B cell (primary cell): Measurements from ENCODE around the gene ATXN2L. TPM values are rescaled to one million over a fixed set of nuclear protein-coding genes. Genes with fewer than 3 reads are reported as not detected.
A peak's percentile ranks its signal among the peaks of the same experiment; 100 is the strongest.

Source experiments
- ATAC-seq: fragments of 200-7000 bp; cut with Tn5 transposase; one replicate; pipeline ENCODE4 v1.10.0; 2021; ENCODE audit warnings: low read depth, mild to moderate bottlenecking, moderate number of reproducible peaks, moderate library complexity
- CTCF ChIA-PET: fragments of 350-600 bp; sonication (Branson Sonifier 250); formaldehyde crosslinking; loops from one replicate; lab custom pipeline; 2021; ENCODE audit warnings: antibody characterized with exemption, inconsistent platforms; lab: Charles Lee
- POLR2A ChIA-PET: fragments of 350-600 bp; sonication (Branson Sonifier 250); formaldehyde crosslinking; loops from one replicate; lab custom pipeline; 2021; ENCODE audit warnings: antibody characterized with exemption; lab: Charles Lee
- DNase-seq: peaks from one replicate; pipeline ENCODE4 v3.0.0; 2013
- H2AFZ ChIP-seq: 2 replicates; pipeline ENCODE4 v1.6.1; 2012; ENCODE audit warnings: mild to moderate bottlenecking, low read depth, low read length; ENCODE audit not compliant: insufficient read depth, poor library complexity, severe bottlenecking
- H3K27ac ChIP-seq, 2 donors: 1 replicate in 1 of 2; 2 replicates in 1 of 2; pipeline ENCODE4 v1.5.1; 2012 to 2013; ENCODE audit warnings: low read length in 2 of 2, mild to moderate bottlenecking in 2 of 2, moderate library complexity in 1 of 2
- H3K27me3 ChIP-seq, 4 experiments: fragments of 200-600 bp in 1 of 4; sonication (generic) in 1 of 4; replicated peaks in 1 of 4; 1 replicate in 2 of 4; 2 replicates in 2 of 4; pipeline versions ENCODE4 v1.6.1 to v1.7.0; 2013 to 2016; ENCODE audit warnings: low read length in 3 of 4, mild to moderate bottlenecking in 2 of 4, mixed read lengths in 1 of 4, moderate library complexity in 1 of 4; ENCODE audit not compliant: insufficient read depth in 4 of 4, control insufficient read depth in 3 of 4; ENCODE audit errors: control extremely low read depth in 1 of 4
- H3K36me3 ChIP-seq, 2 experiments: replicated peaks in 1 of 2; 1 replicate in 1 of 2; 2 replicates in 1 of 2; pipeline versions ENCODE4 v1.6.1 to v1.7.1; 2013; ENCODE audit warnings: low read length in 1 of 2; ENCODE audit not compliant: insufficient read depth in 2 of 2, control insufficient read depth in 1 of 2; ENCODE audit errors: control extremely low read depth in 1 of 2, extremely low read depth in 1 of 2
- H3K4me1 ChIP-seq, 2 donors: fragments of 200-600 bp in 1 of 2; sonication (generic) in 1 of 2; 1 replicate in 1 of 2; 2 replicates in 1 of 2; pipeline versions ENCODE4 v1.5.1 to v1.6.1; 2013 to 2017; ENCODE audit warnings: low read length in 2 of 2; ENCODE audit not compliant: control insufficient read depth in 2 of 2, insufficient read depth in 2 of 2
- H3K4me2 ChIP-seq: replicated peaks from 2 replicates; pipeline ENCODE3; 2012; ENCODE audit warnings: mild to moderate bottlenecking, low read depth, low read length; ENCODE audit not compliant: poor library complexity, severe bottlenecking
- H3K4me3 ChIP-seq, 5 experiments: fragments of 200-600 bp in 1 of 5; sonication (generic) in 1 of 5; 1 replicate in 3 of 5; 2 replicates in 2 of 5; pipeline versions ENCODE4 v1.5.1 to v1.7.0; 2011 to 2016; ENCODE audit warnings: low read length in 4 of 5, mild to moderate bottlenecking in 4 of 5, low read depth in 2 of 5, control low read depth in 1 of 5, moderate library complexity in 1 of 5; ENCODE audit not compliant: insufficient read depth in 1 of 5; ENCODE audit errors: control extremely low read depth in 1 of 5, extremely low read depth in 1 of 5
- H3K79me2 ChIP-seq: fragments of 200-600 bp; sonication (generic); one replicate; pipeline ENCODE4 v1.6.0; 2016; ENCODE audit warnings: low read length; ENCODE audit not compliant: control insufficient read depth, insufficient read depth
- H3K9ac ChIP-seq: fragments of 200-600 bp; sonication (generic); 2 replicates; pipeline ENCODE4 v1.6.1; 2017; ENCODE audit warnings: mild to moderate bottlenecking, low read length, moderate library complexity
- H3K9me3 ChIP-seq, 3 donors: one replicate each; pipeline versions ENCODE4 v1.6.1 to v1.7.1; 2013; ENCODE audit warnings: low read length in 2 of 3; ENCODE audit not compliant: control insufficient read depth in 2 of 3, insufficient read depth in 1 of 3; ENCODE audit errors: control extremely low read depth in 1 of 3
- H4K20me1 ChIP-seq: 2 replicates; pipeline ENCODE4 v1.6.0; 2012; ENCODE audit warnings: mild to moderate bottlenecking, low read length; ENCODE audit not compliant: insufficient read depth, control insufficient read depth, poor library complexity, severe bottlenecking
- H3K27ac Mint-ChIP-seq: one replicate; pipeline ENCODE4 v1.8.0; 2021; ENCODE audit warnings: mixed read lengths
- H3K27me3 Mint-ChIP-seq: one replicate; pipeline ENCODE4 v1.8.0; 2021; ENCODE audit warnings: mixed read lengths
- H3K4me1 Mint-ChIP-seq: one replicate; pipeline ENCODE4 v1.8.0; 2021; ENCODE audit warnings: mixed read lengths
- H3K4me3 Mint-ChIP-seq: one replicate; pipeline ENCODE4 v1.8.0; 2021; ENCODE audit warnings: mixed read lengths
- H3K9me3 Mint-ChIP-seq: one replicate; pipeline ENCODE4 v1.8.0; 2022; ENCODE audit warnings: mixed read lengths; ENCODE audit not compliant: insufficient read depth
- CTCF ChIP-seq: fragments of 200-600 bp; IDR thresholded peaks from one replicate; pipeline ENCODE4 v1.8.0; 2022; ENCODE audit warnings: antibody characterized with exemption, mild to moderate bottlenecking
- EZH2 ChIP-seq: IDR thresholded peaks from 2 replicates; pipeline ENCODE4 v1.6.1; 2012; ENCODE audit warnings: borderline replicate concordance, low read depth, mild to moderate bottlenecking, moderate library complexity, low read length; ENCODE audit not compliant: insufficient read depth, poor library complexity, severe bottlenecking
- WGBS: methylation state at CpG from one replicate; pipeline ENCODE4 v1.1.5; 2013; ENCODE audit warnings: missing lambda C conversion rate; ENCODE audit not compliant: insufficient coverage; 5-methylcytosine and 5-hydroxymethylcytosine counted together
- intact Hi-C: fragments of 100-400 bp; cut with micrococcal nuclease; formaldehyde crosslinking; loops from one replicate; pipeline ENCODE4 v1.10.0; 2022
- polyA plus RNA-seq: library from polyadenylated mRNA; depleted of rRNA; stranded (reverse); fragments of >200 nt; gene quantifications from 2 replicates; pipeline ENCODE4 v1.2.3, GENCODE V29; 2012
- total RNA-seq, 2 donors: library from RNA; stranded (reverse); fragments of 120-200 nt in 1 of 2; gene quantifications; 1 replicate in 1 of 2; 2 replicates in 1 of 2; pipeline versions ENCODE4 v1.2.3 to v1.2.4, GENCODE V29; 2013 to 2022

The ATXN2L gene
- total and polyA plus RNA-seq, 2 donors (not counting 1 experiment from before 2014, with no cell fraction given) = 157 to 289 TPM

- peak overlapping the region; percentile 62 for H2AFZ ChIP-seq
- Mint-ChIP-seq H3K9me3 (no peaks in the 10 kb centered on the region), H3K4me3 (peak overlapping the region; percentile 98), H3K4me1 (peaks cover 28% of the 10 kb centered on the region), H3K27me3 (no peaks in the 10 kb centered on the region), H3K27ac (peak overlapping the region; percentile 91)
- ChIA-PET CTCF (interaction anchor here (1.2 to 3.1 kb wide), 3 partner anchors 25 to 123 kb away, joined by 6 to 18 read pairs (median 8); partner anchors contain the start of genes CD19 and TUFM), POLR2A (interaction anchor here (0.7 to 1.9 kb wide), 7 partner anchors 17 to 152 kb away, joined by 3 to 23 read pairs (median 7); partner anchors contain the start of genes RABEP2, SH2B1, SPNS1 and TUFM)
- 47% methylated on average over 6 of the region's 13 CpGs for WGBS
- intact Hi-C loops = loop anchor here (1.0 kb wide), 2 partner anchors 24 to 102 kb away; partner anchors contain the start of gene TUFM
- H3K27ac ChIP-seq = peak overlapping the region; percentile 85 to 98
- peaks cover 19 to 23% of the 10 kb centered on the region in 2 donors for H3K4me1 ChIP-seq
- H3K4me2 ChIP-seq = peak overlapping the region; percentile 81
- no peak for TF ChIP-seq EZH2
- TF ChIP-seq CTCF = no peak
- H3K79me2 ChIP-seq = peaks cover 47% of the 10 kb centered on the region
- peaks cover 27% of the 10 kb centered on the region for H4K20me1 ChIP-seq
- peaks cover 0 to 23% of the 10 kb centered on the region in 2 experiments for H3K36me3 ChIP-seq
- DNase-seq (no peak), ATAC-seq (no peak)
- H3K9me3 ChIP-seq = no peaks in the 10 kb centered on the region
- peak overlapping the region; percentile 94 for H3K9ac ChIP-seq
- no peaks in the 10 kb centered on the region for H3K27me3 ChIP-seq
- H3K4me3 ChIP-seq = peak overlapping the region; percentile 75 to 95 (median 87)
Observed at GRCh38 chr16:28821874-28822519, 802 bp upstream of the ATXN2L start.
